T-helper 17 cell (primary cell): ENCODE data around the gene NXN. TPM values are rescaled to one million over a fixed set of nuclear protein-coding genes. Genes with fewer than 3 reads are reported as not detected.
"Not testable (repeated sequence)": the region's sequence is repeated elsewhere in the genome, so short reads cannot be mapped to it uniquely, and the experiment has no call there.

ENCODE experiments used
- ATAC-seq: fragments of 150-1000 bp; cut with Tn5 transposase; 2 replicates; pipeline ENCODE4 v1.10.0; 2021; ENCODE audit warnings: mild to moderate bottlenecking, moderate library complexity
- DNase-seq, 3 donors: peaks; one replicate each; pipeline versions ENCODE4 v3.0.0 to v3.0.0-alpha.2; 2020 to 2021
- H3K9me3 ChIP-seq: one replicate; pipeline ENCODE4 v1.7.0; 2013; ENCODE audit warnings: low read length, mild to moderate bottlenecking; ENCODE audit not compliant: control insufficient read depth, poor library complexity, severe bottlenecking
- H3K27ac Mint-ChIP-seq: one replicate; pipeline ENCODE4 v1.8.0; 2022; ENCODE audit warnings: mild to moderate bottlenecking, moderate library complexity, mixed read lengths
- H3K27me3 Mint-ChIP-seq: one replicate; pipeline ENCODE4 v1.8.0; 2022; ENCODE audit warnings: mixed read lengths
- H3K36me3 Mint-ChIP-seq: one replicate; pipeline ENCODE4 v1.8.0; 2022; ENCODE audit warnings: low read depth, mixed read lengths
- H3K4me1 Mint-ChIP-seq: one replicate; pipeline ENCODE4 v1.8.0; 2022; ENCODE audit warnings: mild to moderate bottlenecking, mixed read lengths
- H3K4me3 Mint-ChIP-seq: one replicate; pipeline ENCODE4 v1.8.0; 2022; ENCODE audit warnings: mild to moderate bottlenecking, moderate library complexity, mixed read lengths
- total RNA-seq, 4 donors: library from RNA in 2 of 4; stranded (reverse) in 2 of 4; gene quantifications; one replicate each; pipeline ENCODE4 v1.2.3 and lab custom pipeline; 2022 to 2026

Gene NXN
- total RNA-seq, 2 donors from 2014 or later = 3.3 to 4.4 TPM

DNA sequence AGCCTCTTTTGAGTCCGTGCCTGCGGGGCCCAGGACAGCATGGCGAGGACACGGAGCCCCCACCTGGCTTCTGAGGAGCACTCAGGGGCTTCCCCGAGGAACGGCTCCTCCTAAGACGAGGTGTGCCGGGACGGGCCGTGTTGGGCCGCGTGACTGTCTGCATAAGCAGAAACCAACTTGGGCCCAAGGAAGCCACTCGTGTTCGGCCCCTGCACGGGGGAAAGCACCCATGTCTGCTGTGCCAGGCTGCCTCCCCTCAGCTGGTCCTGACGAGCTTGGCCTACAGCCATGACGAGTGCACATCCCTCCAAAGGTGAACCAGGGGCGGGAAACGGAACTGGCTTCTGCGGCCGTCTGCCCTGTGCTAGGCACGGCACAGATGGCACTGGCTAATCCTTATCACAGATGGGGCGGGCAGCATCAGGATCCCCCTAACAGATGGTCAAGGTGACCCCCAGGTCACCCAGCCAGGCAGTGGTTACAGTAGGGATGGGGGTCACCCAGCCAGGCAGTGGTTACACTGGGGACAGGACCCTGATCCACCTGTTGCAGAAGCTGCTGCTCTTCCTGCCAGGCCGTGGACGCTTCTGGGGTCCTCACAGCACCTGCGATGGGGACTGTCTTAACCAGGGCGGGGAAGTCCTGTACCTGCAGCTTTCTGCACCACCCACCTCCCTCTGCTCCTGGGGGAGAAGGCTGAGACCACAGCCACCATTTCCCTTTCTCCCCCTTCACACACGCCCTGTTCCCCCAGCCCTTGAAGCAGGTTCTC lies 171.9 kb downstream of the NXN start:
- Mint-ChIP-seq H3K36me3 (peaks cover 3% of the 10 kb centered on the region), H3K4me3 (no peak overlapping the region), H3K4me1 (peaks cover 5% of the 10 kb centered on the region), H3K27me3 (peaks cover 14% of the 10 kb centered on the region), H3K27ac (no peak overlapping the region)
- ATAC-seq (no peak), DNase-seq (no peak)
- no peaks in the 10 kb centered on the region for H3K9me3 ChIP-seq

DNA sequence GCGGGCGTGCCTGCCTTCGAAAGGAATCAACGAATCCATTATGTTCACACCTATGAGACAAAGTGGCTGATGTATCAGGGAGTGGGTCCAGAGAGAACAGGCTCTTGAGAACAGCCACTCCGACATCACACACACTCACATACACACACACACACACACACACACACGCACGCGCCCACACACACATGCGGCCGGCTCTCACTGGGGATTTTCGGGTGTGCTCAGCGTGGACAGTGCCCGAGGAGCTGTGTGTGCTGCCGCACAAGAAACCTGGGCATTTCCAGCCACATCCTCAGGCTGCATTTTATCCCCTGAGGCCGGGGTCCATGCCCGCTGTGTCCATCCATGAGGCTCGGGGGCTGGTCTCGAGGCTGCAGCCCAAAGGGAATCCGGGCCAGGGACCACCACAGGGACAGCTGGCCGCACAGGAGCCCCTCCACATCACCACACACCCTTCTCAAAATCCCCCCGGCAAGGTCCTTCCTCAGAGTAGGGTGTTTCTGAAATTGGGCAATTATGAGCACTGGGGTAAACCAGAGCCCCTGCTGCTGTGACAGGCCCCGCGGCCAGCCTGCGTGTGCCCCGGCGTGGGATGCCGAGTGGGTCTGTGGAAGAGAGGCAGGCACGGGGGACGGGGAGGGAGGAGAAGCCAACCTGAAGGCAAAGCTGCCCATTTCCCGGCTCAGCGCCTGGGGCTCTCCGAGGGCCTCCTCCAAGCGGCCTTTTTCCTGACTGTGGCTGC lies 172.6 kb downstream of the NXN start:
- Mint-ChIP-seq H3K27ac (no peak overlapping the region), H3K36me3 (no peaks in the 10 kb centered on the region), H3K4me3 (no peak overlapping the region), H3K27me3 (peaks cover 14% of the 10 kb centered on the region), H3K4me1 (no peaks in the 10 kb centered on the region)
- DNase-seq (no peak), ATAC-seq (no peak)
- no peaks in the 10 kb centered on the region for H3K9me3 ChIP-seq

DNA sequence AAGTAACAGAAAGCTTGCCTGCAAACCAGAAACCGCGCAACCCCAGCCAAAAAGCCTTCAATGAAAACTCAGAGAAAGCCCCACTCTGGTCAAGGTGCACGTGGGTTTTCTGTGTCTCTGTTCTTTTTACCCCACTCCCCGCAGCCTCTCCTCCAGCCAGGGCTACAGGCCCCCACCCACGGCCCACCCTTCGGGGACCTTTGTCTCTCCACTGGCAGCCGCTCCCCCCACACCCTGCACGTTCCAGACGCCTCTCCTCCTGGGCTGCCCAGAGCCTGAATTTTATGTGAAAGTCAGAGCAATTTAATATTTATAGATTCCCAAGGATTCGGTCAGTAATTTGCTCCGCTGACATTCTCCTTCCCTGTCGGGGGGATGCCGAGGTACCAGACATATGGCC lies 173.2 kb downstream of the NXN start:
- H3K9me3 ChIP-seq = no peaks in the 10 kb centered on the region
- Mint-ChIP-seq H3K4me3 (no peak overlapping the region), H3K4me1 (no peaks in the 10 kb centered on the region), H3K36me3 (no peaks in the 10 kb centered on the region), H3K27ac (no peak overlapping the region), H3K27me3 (peaks cover 14% of the 10 kb centered on the region)
- ATAC-seq = no peak
- no peak for DNase-seq

DNA sequence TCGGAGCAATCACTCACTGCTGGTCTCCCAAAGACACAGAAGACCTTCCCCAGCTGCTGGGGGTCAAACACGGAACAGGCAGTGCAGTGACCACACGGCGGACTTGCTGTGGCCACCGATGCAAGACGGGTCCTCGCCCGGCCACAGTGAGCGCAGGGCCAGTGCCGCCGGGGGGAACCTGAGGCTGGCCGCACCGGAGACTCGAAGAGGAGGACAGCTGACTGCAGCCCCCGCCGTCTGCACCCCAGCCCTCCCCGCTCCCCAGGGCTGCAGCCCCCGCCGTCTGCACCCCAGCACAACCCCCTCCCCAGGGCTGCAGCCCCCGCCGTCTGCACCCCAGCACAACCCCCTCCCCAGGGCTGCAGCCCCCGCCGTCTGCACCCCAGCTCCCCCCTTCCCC lies 173.7 kb downstream of the NXN start:
- H3K4me1 Mint-ChIP-seq, H3K4me3 Mint-ChIP-seq, H3K9me3 ChIP-seq, ATAC-seq, DNase-seq, H3K27ac Mint-ChIP-seq, H3K36me3 Mint-ChIP-seq: not testable (repeated sequence)
- peaks cover 14% of the 10 kb centered on the region for H3K27me3 Mint-ChIP-seq

DNA sequence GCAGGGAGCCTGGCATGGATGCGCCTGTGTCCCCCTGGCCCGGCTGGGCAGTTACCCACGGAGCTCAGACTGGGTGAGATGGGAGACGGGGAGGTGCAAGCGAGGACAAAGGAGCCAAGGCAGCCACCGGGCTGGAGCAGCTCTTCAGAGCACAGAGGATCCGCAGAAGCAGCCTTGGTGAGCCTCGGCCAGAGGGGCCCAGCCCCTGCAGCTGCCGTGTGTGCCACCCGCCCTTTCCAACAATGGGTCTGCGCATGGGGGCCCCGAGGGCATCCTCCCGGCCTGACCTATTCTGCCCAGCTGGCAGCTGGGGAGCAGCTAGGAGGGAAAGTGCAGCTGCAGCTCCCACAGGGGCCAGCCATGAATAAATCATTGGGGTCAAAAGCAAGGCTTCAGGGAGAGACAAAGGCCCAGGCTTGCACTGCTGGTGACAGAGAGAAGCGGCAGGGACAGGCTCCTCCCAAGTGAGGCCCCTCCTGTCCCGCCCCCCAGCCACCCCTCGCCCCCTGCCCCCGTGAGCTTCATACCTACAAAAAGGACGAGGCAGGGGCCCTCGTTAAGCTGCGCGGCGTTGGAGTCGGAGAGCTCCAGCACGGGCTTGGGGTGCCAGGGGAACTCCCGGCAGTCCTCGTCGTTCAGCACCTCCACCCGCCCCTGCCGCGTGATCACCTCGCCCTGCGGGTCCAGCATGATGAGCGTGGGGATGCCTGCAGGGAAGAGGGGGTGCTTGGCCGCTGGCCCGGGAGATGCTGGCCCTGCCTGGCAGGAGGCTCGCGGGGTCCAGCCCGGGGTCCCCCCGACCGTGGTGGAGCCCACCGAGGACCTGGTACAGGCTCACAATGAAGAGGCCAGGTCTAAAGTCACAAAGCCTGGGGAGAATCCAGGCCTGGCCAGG lies 174.8 kb downstream of the NXN start:
- ATAC-seq = no peak
- H3K27me3 Mint-ChIP-seq = peaks cover 10% of the 10 kb centered on the region
- no peak for DNase-seq
- no peak overlapping the region for H3K27ac Mint-ChIP-seq
- H3K9me3 ChIP-seq = no peaks in the 10 kb centered on the region
- H3K4me3 Mint-ChIP-seq = no peak overlapping the region
- no peaks in the 10 kb centered on the region for H3K4me1 Mint-ChIP-seq
- H3K36me3 Mint-ChIP-seq = no peaks in the 10 kb centered on the region

DNA sequence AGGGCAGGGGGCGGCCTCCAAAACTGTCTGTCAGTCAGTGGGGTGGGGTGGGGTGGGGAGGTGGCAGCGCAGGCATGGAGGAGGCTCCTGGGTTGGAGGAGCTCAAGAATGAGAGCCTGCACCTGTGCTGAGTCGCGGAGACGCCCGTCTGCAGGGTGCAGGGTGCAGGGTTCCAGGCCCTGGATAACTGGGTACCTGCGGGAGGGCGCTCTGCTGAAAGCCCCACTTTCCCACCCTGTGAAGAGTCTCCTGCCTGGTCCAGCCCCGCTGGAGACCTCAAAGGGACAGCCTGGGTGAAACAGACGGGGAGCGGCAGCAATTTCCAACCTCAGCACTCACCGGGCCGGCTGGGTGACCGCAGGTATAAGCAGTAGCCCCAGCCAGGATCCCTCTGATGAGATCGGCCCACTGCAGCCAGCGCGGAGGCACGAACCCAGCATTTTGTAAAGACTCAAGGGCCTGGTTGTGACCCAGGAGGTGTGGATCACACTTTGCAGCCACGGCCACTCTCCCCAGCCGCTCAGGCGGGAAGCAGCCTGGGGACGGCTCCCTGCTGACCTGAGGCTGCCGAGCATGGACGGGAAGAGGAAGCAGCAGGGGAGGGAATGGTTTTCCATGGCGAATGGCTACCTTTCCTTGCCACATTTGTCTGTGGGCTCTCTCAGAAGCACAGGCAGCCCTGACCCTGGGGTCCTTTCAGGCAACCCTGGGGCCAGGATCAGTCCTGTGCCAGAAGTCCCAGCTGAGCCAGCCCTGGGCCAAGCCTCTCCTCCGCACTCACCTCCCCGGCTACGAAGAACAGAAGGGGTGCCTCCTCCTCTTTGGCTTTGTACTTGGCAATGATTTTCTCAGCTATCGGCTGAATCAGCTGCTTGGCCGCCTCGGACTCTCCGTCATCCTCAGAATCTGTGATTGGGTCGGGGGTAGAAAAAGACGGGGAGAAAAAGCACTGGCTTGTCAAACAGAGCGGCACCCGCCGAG lies 176.4 kb downstream of the NXN start:
- H3K4me3 Mint-ChIP-seq = no peak overlapping the region
- ATAC-seq (no peak), DNase-seq (no peak)
- no peaks in the 10 kb centered on the region for H3K9me3 ChIP-seq
- H3K36me3 Mint-ChIP-seq = no peaks in the 10 kb centered on the region
- peaks cover 10% of the 10 kb centered on the region for H3K27me3 Mint-ChIP-seq
- no peak overlapping the region for H3K27ac Mint-ChIP-seq
- H3K4me1 Mint-ChIP-seq = no peaks in the 10 kb centered on the region

DNA sequence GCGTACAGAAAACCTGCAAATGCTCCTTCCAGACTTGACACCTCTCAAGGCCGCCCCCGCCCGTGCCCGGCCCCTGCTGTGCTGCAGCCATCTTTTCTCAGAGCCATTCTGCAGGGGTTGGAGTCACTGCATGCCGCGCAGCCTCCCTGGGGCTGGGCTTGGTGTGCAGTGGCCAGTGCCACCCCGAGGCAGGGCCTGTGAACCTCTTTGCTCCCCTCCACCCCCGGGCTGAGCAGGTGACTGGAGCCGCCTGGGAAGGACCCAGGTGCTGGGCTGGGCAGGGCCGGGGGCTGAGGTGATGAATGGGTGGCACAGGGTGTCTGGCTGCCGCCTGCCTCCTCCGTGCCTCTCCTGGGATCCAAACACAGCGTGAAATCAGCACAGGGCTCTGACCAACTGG lies 177.1 kb downstream of the NXN start:
- H3K27ac Mint-ChIP-seq = no peak overlapping the region

DNA sequence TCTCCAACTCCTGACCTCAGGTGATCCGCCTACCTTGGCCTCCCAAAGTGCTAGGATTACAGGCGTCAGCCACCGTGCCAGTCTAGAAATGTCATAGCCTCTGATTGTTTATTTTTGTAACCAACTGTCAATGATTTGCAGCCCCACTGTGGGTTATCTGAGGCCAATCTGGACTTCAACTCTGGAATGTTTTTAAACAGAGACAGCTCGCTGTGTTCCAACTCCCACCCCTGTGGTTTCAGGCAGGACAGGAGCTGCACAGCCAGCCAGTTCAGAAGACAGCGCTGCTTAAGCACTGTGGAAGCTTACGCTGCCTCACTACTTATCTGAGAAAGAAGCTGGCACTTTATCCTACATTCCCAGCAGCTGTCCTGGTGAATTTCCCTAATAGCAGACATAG lies 177.9 kb downstream of the NXN start:
- H3K4me1 Mint-ChIP-seq = no peaks in the 10 kb centered on the region
- DNase-seq (no peak), ATAC-seq (no peak)
- no peaks in the 10 kb centered on the region for H3K36me3 Mint-ChIP-seq
- H3K27ac Mint-ChIP-seq = no peak overlapping the region
- no peaks in the 10 kb centered on the region for H3K9me3 ChIP-seq
- H3K27me3 Mint-ChIP-seq = peaks cover 10% of the 10 kb centered on the region
- H3K4me3 Mint-ChIP-seq = no peak overlapping the region

More for the DNA sequence above, 177.1 kb downstream of the NXN start:
- H3K27me3 Mint-ChIP-seq = peaks cover 10% of the 10 kb centered on the region
- no peaks in the 10 kb centered on the region for H3K36me3 Mint-ChIP-seq
- H3K4me1 Mint-ChIP-seq = no peaks in the 10 kb centered on the region
- no peak overlapping the region for H3K4me3 Mint-ChIP-seq
- ATAC-seq = no peak
- no peak for DNase-seq
- H3K9me3 ChIP-seq = no peaks in the 10 kb centered on the region

DNA sequence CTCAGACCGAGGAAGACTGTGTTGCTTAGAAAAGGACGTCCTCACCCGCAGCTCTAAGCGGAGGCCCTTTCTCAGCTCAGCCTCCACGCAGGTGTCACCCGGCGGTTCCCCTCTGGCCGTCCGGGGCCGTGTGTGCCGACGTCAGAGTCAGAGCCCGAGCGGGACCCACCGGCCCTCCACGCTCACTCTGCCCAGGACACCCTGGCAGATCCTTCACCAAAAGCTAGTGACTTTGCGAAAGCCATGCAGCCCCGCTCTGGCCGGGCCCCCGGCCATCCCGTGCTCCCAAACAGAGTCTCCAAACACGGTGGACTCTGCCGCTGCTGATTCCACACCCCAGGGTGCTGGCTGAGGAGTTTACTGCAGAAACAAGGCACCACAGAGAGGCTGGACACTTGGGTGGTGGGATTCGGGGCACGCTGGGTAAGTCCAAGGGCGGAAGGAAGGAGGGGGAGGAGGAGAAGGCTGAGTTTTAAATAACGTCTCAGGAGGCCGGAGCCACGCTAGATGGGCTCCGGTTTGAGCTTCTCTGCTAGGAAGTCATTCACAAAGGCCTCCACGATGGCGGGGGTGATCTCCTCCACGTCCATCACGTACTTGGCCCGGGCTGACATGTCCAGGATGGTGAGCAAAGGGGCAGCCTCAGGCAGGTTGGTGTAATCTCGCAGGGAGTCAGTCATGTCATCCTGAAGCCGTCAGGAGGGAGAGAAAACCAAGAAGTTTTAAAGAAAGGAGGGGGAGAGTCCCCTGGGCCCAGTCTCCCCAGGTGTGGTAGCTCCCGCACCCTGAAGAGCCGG lies 178.9 kb downstream of the NXN start:
- no peak for ATAC-seq
- H3K4me3 Mint-ChIP-seq = no peak overlapping the region
- no peaks in the 10 kb centered on the region for H3K36me3 Mint-ChIP-seq
- H3K4me1 Mint-ChIP-seq = no peaks in the 10 kb centered on the region
- no peaks in the 10 kb centered on the region for H3K9me3 ChIP-seq
- H3K27me3 Mint-ChIP-seq = peaks cover 10% of the 10 kb centered on the region
- H3K27ac Mint-ChIP-seq = peak overlapping the region; percentile 19
- DNase-seq = no peak

DNA sequence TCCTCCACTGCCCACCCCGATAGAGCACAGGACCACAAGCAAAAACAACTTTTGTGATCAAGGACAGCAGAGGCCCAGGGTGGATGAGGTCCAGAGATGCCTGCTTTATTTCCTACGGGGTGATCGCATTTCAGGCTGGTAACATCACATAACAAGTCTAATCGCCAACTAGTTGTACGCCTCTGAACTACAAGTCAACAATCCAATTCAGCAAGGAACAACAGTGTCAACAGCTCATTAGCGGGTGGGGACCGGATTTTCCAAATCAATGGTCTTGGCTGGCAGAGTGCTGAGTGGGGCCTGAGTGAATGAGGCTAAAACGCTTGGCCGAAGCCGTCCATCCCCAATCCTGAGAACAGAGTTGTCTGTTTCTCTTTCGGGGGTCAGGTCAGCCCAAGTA lies 180.3 kb downstream of the NXN start:
- ATAC-seq (no peak), DNase-seq (no peak)
- Mint-ChIP-seq H3K4me3 (no peak overlapping the region), H3K4me1 (peaks cover 3% of the 10 kb centered on the region), H3K27ac (no peak overlapping the region), H3K36me3 (no peaks in the 10 kb centered on the region), H3K27me3 (peaks cover 10% of the 10 kb centered on the region)
- H3K9me3 ChIP-seq = no peaks in the 10 kb centered on the region

DNA sequence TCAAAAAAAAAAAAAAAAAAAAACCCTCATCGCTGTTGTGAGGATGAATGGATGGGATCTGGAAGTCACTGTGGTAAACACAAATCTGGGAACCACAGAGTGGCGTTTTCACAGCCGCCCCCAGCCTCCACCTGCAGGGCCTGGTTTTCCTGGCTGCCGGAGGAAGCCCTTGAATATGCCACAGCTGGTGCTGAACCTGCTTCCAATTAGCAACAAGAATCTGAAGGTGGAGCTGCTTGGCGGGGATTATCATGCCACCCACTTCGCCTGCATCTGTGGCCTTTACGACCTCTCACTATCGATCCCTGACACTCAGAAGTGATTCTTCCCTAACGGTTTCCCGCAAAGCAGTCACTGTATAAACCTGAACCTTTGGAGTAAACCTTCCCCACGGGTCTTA lies 181.3 kb downstream of the NXN start:
- no peak overlapping the region for H3K27ac Mint-ChIP-seq
- H3K4me1 Mint-ChIP-seq = peaks cover 3% of the 10 kb centered on the region
- H3K27me3 Mint-ChIP-seq = peaks cover 3% of the 10 kb centered on the region
- no peak for DNase-seq
- no peaks in the 10 kb centered on the region for H3K9me3 ChIP-seq
- no peaks in the 10 kb centered on the region for H3K36me3 Mint-ChIP-seq
- ATAC-seq = no peak
- H3K4me3 Mint-ChIP-seq = no peak overlapping the region
